ENCODE measurements around the gene TUBB3. TPM values are rescaled to one million over a fixed set of nuclear protein-coding genes. Genes with fewer than 3 reads are reported as not detected.

The TUBB3 gene
- total RNA-seq, 4 donors from 2014 or later, result 5.3 to 11.8 (median 9.1) TPM

- Histone ChIP-seq H3K36me3 (peaks cover 0 to 75% of the 10 kb centered on the region in 2 donors), H3K4me1 (peaks cover 0 to 11% (median 6%) of the 10 kb centered on the region in 3 donors), H3K9me3 (no peaks in the 10 kb centered on the region), H3K4me3 (no peak overlapping the region), H3K27me3 (no peaks in the 10 kb centered on the region), H3K27ac (peak overlapping the region in 1 of 4 donors; percentile 36)
- ATAC-seq, result peak; percentile 19
- TF ChIP-seq POLR2A (IDR thresholded peaks at IDR 0.05) (no peak), EP300 (IDR thresholded peaks at IDR 0.05) (no peak), CTCF (IDR thresholded peaks at IDR 0.05) (no peak), POLR2AphosphoS5 (IDR thresholded peaks at IDR 0.05) (no peak)
- 80 to 89% methylated on average over 1 to 14 of the region's 27 CpGs for WGBS, 2 donors (ENCODE audit: low coverage in 1 of 2)
These were observed 12.3 kb upstream of the TUBB3 start for GRCh38 chr16:89910717-89911354.

GRCh38 chr16:89911375-89911774 lies 11.8 kb upstream of the TUBB3 start:
- Histone ChIP-seq H3K36me3 (peaks cover 0 to 69% of the 10 kb centered on the region in 2 donors), H3K4me3 (no peak overlapping the region), H3K27me3 (no peaks in the 10 kb centered on the region), H3K27ac (no peak overlapping the region), H3K4me1 (peaks cover 0 to 11% (median 6%) of the 10 kb centered on the region in 3 donors), H3K9me3 (no peaks in the 10 kb centered on the region)
- WGBS, 2 donors (ENCODE audit: low coverage in 1 of 2), result 89 to 92% methylated on average over 4 to 8 of the region's 14 CpGs
- TF ChIP-seq CTCF (IDR thresholded peaks at IDR 0.05) (no peak), POLR2AphosphoS5 (IDR thresholded peaks at IDR 0.05) (no peak), EP300 (IDR thresholded peaks at IDR 0.05) (no peak), POLR2A (IDR thresholded peaks at IDR 0.05) (no peak)
- ATAC-seq, result no peak

GRCh38 chr16:89912143-89912542 lies 11.0 kb upstream of the TUBB3 start:
- H3K27me3 ChIP-seq, result no peaks in the 10 kb centered on the region
- 79 to 92% methylated on average over 2 to 5 of the region's 13 CpGs for WGBS, 2 donors (ENCODE audit: low coverage in 1 of 2)
- TF ChIP-seq CTCF (IDR thresholded peaks at IDR 0.05) (no peak), POLR2A (IDR thresholded peaks at IDR 0.05) (no peak), POLR2AphosphoS5 (IDR thresholded peaks at IDR 0.05) (no peak), EP300 (IDR thresholded peaks at IDR 0.05) (no peak)
- H3K27ac ChIP-seq, result no peak overlapping the region
- ATAC-seq, result no peak
- no peak overlapping the region for H3K4me3 ChIP-seq
- peaks cover 0 to 11% (median 6%) of the 10 kb centered on the region in 3 donors for H3K4me1 ChIP-seq
- peaks cover 0 to 62% of the 10 kb centered on the region in 2 donors for H3K36me3 ChIP-seq
- H3K9me3 ChIP-seq, result no peaks in the 10 kb centered on the region

GRCh38 chr16:89912627-89913026 lies 10.5 kb upstream of the TUBB3 start:
- no peak overlapping the region for H3K4me3 ChIP-seq
- no peak overlapping the region for H3K27ac ChIP-seq
- H3K4me1 ChIP-seq, result peaks cover 0 to 14% (median 10%) of the 10 kb centered on the region in 3 donors
- no peaks in the 10 kb centered on the region for H3K27me3 ChIP-seq
- no peak for TF ChIP-seq EP300 (IDR thresholded peaks at IDR 0.05)
- no peak for TF ChIP-seq POLR2AphosphoS5 (IDR thresholded peaks at IDR 0.05)
- TF ChIP-seq CTCF (IDR thresholded peaks at IDR 0.05), result no peak
- TF ChIP-seq POLR2A (IDR thresholded peaks at IDR 0.05), result no peak
- WGBS, 2 donors (ENCODE audit: low coverage in 1 of 2), result 50% methylated on average over 2 of the region's 14 CpGs; no CpG with 5 or more reads in 1 of the 2 donors
- peaks cover 0 to 57% of the 10 kb centered on the region in 2 donors for H3K36me3 ChIP-seq
- ATAC-seq, result no peak
- H3K9me3 ChIP-seq, result no peaks in the 10 kb centered on the region

Data from gastroesophageal sphincter (tissue), 4 donors.